ENCODE data around the gene CYP39A1.

The CYP39A1 gene

GRCh38 chr6:46509063-46509462 is 143.6 kb downstream of the CYP39A1 start:
- no peak for DNase-seq

- no peak for DNase-seq
Measured at GRCh38 chr6:46507426-46507825, 145.2 kb downstream of the CYP39A1 start.

- DNase-seq: no peak
Measured at GRCh38 chr6:46505693-46506512, 146.7 kb downstream of the CYP39A1 start.

- DNase-seq: no peak
Measured at GRCh38 chr6:46504242-46504641, 148.4 kb downstream of the CYP39A1 start.

GRCh38 chr6:46502486-46503119 is 150.0 kb downstream of the CYP39A1 start:
- DNase-seq: no peak

- no peak for DNase-seq
Measured at GRCh38 chr6:46501136-46502089, 151.2 kb downstream of the CYP39A1 start.

GRCh38 chr6:46500382-46500781 is 152.2 kb downstream of the CYP39A1 start:
- DNase-seq: no peak

Measured in eye (tissue), 1 donor.